HepG2 (cell line): Measurements from ENCODE around the gene HSPA1L. TPM values are rescaled to one million over a fixed set of nuclear protein-coding genes. Genes with fewer than 3 reads are reported as not detected.

Source experiments
- ATF1 ChIP-seq: IDR thresholded peaks from 2 replicates; pipeline ENCODE4 v1.6.1; 2016; ENCODE audit warnings: mild to moderate bottlenecking, control low read depth
- GATA4 ChIP-seq: sonication (generic); IDR thresholded peaks from 2 replicates; pipeline ENCODE4 v1.6.1; 2016; ENCODE audit warnings: antibody characterized with exemption, low read depth, borderline replicate concordance
- IKZF4 ChIP-seq: sonication (generic); formaldehyde crosslinking; IDR thresholded peaks from 2 replicates; pipeline ENCODE4 v1.5.1; 2020; ENCODE audit warnings: borderline replicate concordance, mild to moderate bottlenecking, low read depth, missing genetic modification reagents; ENCODE audit errors: not compliant biosample characterization
- KAT2B ChIP-seq: fragments of 150-350 bp; IDR thresholded peaks from 2 replicates; pipeline ENCODE4 v1.6.1; 2014; ENCODE audit warnings: low read depth, low read length, borderline replicate concordance
- KDM3A ChIP-seq: IDR thresholded peaks from 2 replicates; pipeline ENCODE4 v1.6.1; 2018; ENCODE audit warnings: low read depth, missing compliant biosample characterization
- NPAS2 ChIP-seq: sonication (generic); formaldehyde crosslinking; IDR thresholded peaks from 2 replicates; pipeline ENCODE4 v1.8.0; 2022; ENCODE audit warnings: mild to moderate bottlenecking, missing genetic modification reagents, borderline replicate concordance
- SUZ12 ChIP-seq: fragments of 150-350 bp; IDR thresholded peaks from 2 replicates; pipeline ENCODE4 v1.6.1; 2014; ENCODE audit warnings: low read depth, low read length
- TP53 ChIP-seq: sonication (generic); formaldehyde crosslinking; conservative IDR thresholded peaks from 2 replicates; pipeline ENCODE4 v1.4.0; 2020; ENCODE audit warnings: missing genetic modification reagents
- ZFP37 ChIP-seq: sonication (generic); formaldehyde crosslinking; IDR thresholded peaks from 2 replicates; pipeline ENCODE4 v1.4.0; 2020; ENCODE audit warnings: missing genetic modification reagents, borderline replicate concordance
- ZKSCAN1 ChIP-seq: fragments of 150-350 bp; IDR thresholded peaks from 2 replicates; pipeline ENCODE4 v1.6.1; 2014; ENCODE audit warnings: low read length
- ZNF317 ChIP-seq: sonication (generic); formaldehyde crosslinking; IDR thresholded peaks from 2 replicates; pipeline ENCODE4 v1.5.0; 2020; ENCODE audit warnings: mild to moderate bottlenecking, missing genetic modification reagents
- ZNF382 ChIP-seq: sonication (generic); formaldehyde crosslinking; IDR thresholded peaks from 2 replicates; pipeline ENCODE4 v1.5.0; 2020; ENCODE audit warnings: missing genetic modification reagents, mild to moderate bottlenecking, borderline replicate concordance
- polyA plus RNA-seq, 8 experiments: library from polyadenylated mRNA; depleted of rRNA in 3 of 8; stranded (reverse) in 7 of 8; unstranded in 1 of 8; fragments of >200 nt; fragmentation: Illumina TruSeq in 4 of 8; extraction: Trizol in 4 of 8; gene quantifications; 2 replicates each; pipeline versions ENCODE4 v1.2.1 to v1.2.3, GENCODE V29; 2011 to 2016; ENCODE audit warnings: low read depth in 4 of 8, missing spikeins in 1 of 8, mixed read lengths in 1 of 8; ENCODE audit not compliant: insufficient read depth in 1 of 8
- total RNA-seq, 5 experiments: library from RNA; depleted of rRNA; stranded (reverse); fragments of >200 nt; fragmentation: Illumina TruSeq; extraction: Trizol; gene quantifications; 2 replicates each; pipeline ENCODE4 v1.2.3, GENCODE V29; 2016; ENCODE audit warnings: low read depth in 1 of 5
- TF ChIP-seq, protein P1 (sequence below): sonication (generic); formaldehyde crosslinking; IDR thresholded peaks from 2 replicates; pipeline ENCODE4 v1.5.1; 2020; ENCODE audit warnings: mild to moderate bottlenecking, moderate library complexity, missing genetic modification reagents
- TF ChIP-seq, protein P2 (sequence below): sonication (generic); formaldehyde crosslinking; IDR thresholded peaks from 2 replicates; pipeline ENCODE4 v1.4.0; 2020; ENCODE audit warnings: missing genetic modification reagents
- TF ChIP-seq, protein P3 (sequence below): sonication (generic); formaldehyde crosslinking; IDR thresholded peaks from 2 replicates; pipeline ENCODE4 v1.8.0; 2022; ENCODE audit warnings: mild to moderate bottlenecking, missing genetic modification reagents
- TF ChIP-seq, protein P4 (sequence below): sonication (generic); formaldehyde crosslinking; IDR thresholded peaks from 2 replicates; pipeline ENCODE4 v1.5.0; 2020; ENCODE audit warnings: missing genetic modification reagents

HSPA1L gene
- total and polyA plus RNA-seq, 2 of the 13 experiments (the other 11 are each of a cell fraction or from before 2014, with no cell fraction given) = 0.55 to 1.0 TPM

DNA sequence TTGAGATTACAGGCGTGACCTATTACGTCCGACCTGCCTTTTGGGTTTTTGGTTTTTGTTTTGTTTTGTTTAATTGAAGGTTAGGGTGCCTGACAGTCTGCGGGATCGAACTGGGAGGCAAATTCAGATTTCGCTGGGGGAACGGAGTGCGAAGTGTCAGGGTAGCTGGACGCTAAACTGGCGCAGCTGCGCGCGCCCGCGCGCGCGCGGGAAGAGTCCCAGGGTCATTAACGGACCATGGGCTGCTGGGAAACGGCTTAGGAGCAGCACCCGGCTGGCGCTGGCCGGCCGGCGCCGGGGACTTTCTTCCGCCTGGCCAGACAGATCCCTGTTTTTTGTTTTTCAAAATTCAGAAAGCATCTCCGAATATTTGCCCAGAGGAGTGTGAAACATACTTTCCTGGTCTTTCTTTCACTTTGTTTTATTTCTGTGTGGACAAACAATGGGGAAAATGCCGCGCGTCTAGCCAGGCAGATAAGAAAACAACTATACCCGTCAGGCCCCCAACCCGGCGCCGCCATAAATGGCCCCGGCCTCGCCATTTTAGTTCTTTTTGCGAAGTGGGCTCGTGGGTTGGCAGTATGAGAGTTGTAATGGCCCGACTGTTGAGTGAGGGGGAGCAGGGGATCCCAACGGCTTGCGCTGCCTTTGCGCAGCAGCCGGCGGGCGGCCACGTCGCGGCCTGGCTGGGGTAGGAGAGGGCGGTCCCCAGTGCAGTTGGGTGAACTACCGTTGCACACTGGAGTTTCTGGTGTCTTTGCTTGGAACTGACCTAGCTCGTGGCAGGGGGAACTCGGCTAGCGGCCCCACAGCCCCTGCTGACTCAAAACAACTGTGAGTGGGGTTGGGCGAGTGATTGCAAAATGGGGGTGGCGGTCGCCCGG, 19.5 kb upstream of the HSPA1L start (continued):
- TF ChIP-seq NPAS2 (CRISPR knock-in tag) (no peak), SUZ12 (no peak; the same call in 1 of the 2 replicates), GATA4 (peak; percentile 84), TP53 (CRISPR knock-in tag) (0 out of 2 replicates have a peak, but pooled peaks have one; percentile 51), ZNF382 (CRISPR knock-in tag) (no peak), KAT2B (no peak), ZKSCAN1 (0 out of 2 replicates have a peak, but pooled peaks have one; percentile 8), IKZF4 (CRISPR knock-in tag) (peak; percentile 96), ZFP37 (CRISPR knock-in tag) (0 out of 2 replicates have a peak, but pooled peaks have one; percentile 59), ATF1 (CRISPR knock-in tag) (no peak), ZNF317 (peak; percentile 67; the same call in 1 of the 2 replicates), KDM3A (peak; percentile 81)
- TF ChIP-seq, protein P1, sequence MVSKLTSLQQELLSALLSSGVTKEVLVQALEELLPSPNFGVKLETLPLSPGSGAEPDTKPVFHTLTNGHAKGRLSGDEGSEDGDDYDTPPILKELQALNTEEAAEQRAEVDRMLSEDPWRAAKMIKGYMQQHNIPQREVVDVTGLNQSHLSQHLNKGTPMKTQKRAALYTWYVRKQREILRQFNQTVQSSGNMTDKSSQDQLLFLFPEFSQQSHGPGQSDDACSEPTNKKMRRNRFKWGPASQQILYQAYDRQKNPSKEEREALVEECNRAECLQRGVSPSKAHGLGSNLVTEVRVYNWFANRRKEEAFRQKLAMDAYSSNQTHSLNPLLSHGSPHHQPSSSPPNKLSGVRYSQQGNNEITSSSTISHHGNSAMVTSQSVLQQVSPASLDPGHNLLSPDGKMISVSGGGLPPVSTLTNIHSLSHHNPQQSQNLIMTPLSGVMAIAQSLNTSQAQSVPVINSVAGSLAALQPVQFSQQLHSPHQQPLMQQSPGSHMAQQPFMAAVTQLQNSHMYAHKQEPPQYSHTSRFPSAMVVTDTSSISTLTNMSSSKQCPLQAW (CRISPR knock-in tag) = peak; percentile 63
- TF ChIP-seq, protein P2, sequence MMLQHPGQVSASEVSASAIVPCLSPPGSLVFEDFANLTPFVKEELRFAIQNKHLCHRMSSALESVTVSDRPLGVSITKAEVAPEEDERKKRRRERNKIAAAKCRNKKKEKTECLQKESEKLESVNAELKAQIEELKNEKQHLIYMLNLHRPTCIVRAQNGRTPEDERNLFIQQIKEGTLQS (CRISPR knock-in tag) = peak; percentile 68
- TF ChIP-seq, protein P3, sequence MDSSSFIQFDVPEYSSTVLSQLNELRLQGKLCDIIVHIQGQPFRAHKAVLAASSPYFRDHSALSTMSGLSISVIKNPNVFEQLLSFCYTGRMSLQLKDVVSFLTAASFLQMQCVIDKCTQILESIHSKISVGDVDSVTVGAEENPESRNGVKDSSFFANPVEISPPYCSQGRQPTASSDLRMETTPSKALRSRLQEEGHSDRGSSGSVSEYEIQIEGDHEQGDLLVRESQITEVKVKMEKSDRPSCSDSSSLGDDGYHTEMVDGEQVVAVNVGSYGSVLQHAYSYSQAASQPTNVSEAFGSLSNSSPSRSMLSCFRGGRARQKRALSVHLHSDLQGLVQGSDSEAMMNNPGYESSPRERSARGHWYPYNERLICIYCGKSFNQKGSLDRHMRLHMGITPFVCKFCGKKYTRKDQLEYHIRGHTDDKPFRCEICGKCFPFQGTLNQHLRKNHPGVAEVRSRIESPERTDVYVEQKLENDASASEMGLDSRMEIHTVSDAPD (CRISPR knock-in tag) = no peak
- TF ChIP-seq, protein P4, sequence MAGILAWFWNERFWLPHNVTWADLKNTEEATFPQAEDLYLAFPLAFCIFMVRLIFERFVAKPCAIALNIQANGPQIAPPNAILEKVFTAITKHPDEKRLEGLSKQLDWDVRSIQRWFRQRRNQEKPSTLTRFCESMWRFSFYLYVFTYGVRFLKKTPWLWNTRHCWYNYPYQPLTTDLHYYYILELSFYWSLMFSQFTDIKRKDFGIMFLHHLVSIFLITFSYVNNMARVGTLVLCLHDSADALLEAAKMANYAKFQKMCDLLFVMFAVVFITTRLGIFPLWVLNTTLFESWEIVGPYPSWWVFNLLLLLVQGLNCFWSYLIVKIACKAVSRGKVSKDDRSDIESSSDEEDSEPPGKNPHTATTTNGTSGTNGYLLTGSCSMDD (CRISPR knock-in tag) = 0 out of 2 replicates have a peak, but pooled peaks have one; percentile 19
